Measurements from ENCODE around the gene CDRT15. TPM values are rescaled to one million over a fixed set of nuclear protein-coding genes. Genes with fewer than 3 reads are reported as not detected.

The CDRT15 gene
- total RNA-seq (2022; extraction: Qiagen RNA extraction; ENCODE audit: low read depth), result not detected in 5 replicates

DNA sequence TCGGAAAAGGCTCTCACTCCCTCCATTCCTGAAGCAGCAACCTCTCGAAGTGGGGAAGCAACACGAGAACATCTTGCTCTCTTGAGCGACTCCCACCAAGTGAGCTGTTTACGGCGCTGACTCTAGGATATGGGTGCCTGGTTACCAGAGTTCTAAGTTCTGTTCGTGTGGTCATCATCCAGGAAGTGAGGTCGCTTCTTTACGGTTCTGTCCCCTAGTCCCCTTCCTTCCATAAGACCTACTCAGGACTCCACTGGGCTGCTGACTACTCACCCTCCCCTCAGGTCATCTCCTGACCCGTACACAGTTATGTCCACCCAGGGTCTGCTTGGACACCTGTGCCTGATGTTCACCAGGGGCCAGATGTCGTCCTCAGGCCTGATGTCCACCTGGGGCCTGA is at the start of gene CDRT15:
Gene CDRT15 (minus strand): TSS at position 101 of the 400 bp plus-strand sequence. CDS start 29 bp downstream, at position 72.

Other genes starting within 250 kb of the CDRT15 start
- 17.6 to 23.2 TPM (median 18.9 TPM) in 5 replicates for gene COX10, start 167.4 kb downstream of the CDRT15 start, total RNA-seq (2022; extraction: Qiagen RNA extraction; ENCODE audit: low read depth)
- 0.56 to 0.85 TPM (median 0.65 TPM) in 5 replicates for gene HS3ST3B1, start 64.2 kb upstream of the CDRT15 start, total RNA-seq (2022; extraction: Qiagen RNA extraction; ENCODE audit: low read depth)